Upper lobe of left lung (tissue), 6 donors: Measurements from ENCODE around the gene TARS3. TPM values are rescaled to one million over a fixed set of nuclear protein-coding genes. Genes with fewer than 3 reads are reported as not detected.

Experiments used
- ATAC-seq, 2 donors: fragments of 200-7000 bp; cut with Tn5 transposase; one replicate each; pipeline ENCODE4 v1.9.1; 2022; ENCODE audit warnings: mild to moderate bottlenecking in 2 of 2, moderate library complexity in 2 of 2; ENCODE audit not compliant: low FRiP score in 2 of 2
- DNase-seq, 2 donors: peaks; one replicate each; pipeline ENCODE4 v3.0.0-alpha.2; 2019 to 2020
- H3K27ac ChIP-seq, 4 donors: fragments of 200-600 bp; sonication (generic); one replicate each; pipeline ENCODE4 v1.5.1; 2016 to 2019
- H3K27me3 ChIP-seq, 4 donors: fragments of 200-600 bp; sonication (generic); one replicate each; pipeline ENCODE4 v1.5.1; 2017 to 2019
- H3K36me3 ChIP-seq, 4 donors: fragments of 200-600 bp; sonication (generic); one replicate each; pipeline ENCODE4 v1.5.1; 2016 to 2019
- H3K4me1 ChIP-seq, 4 donors: fragments of 200-600 bp; sonication (generic); one replicate each; pipeline ENCODE4 v1.5.1; 2018 to 2019
- H3K4me3 ChIP-seq, 4 donors: fragments of 200-600 bp; sonication (generic); one replicate each; pipeline ENCODE4 v1.5.1; 2017 to 2019; ENCODE audit warnings: mild to moderate bottlenecking in 2 of 4, moderate library complexity in 1 of 4
- H3K9me3 ChIP-seq, 4 donors: fragments of 200-600 bp; sonication (generic); one replicate each; pipeline ENCODE4 v1.5.1; 2018 to 2019
- EP300 ChIP-seq, 4 donors: sonication (generic); formaldehyde crosslinking; IDR thresholded peaks; one replicate each; pipeline ENCODE4 v1.5.1; 2017; ENCODE audit warnings: antibody characterized with exemption in 4 of 4, control low read depth in 2 of 4
- POLR2A ChIP-seq, 4 donors: fragments of 450-650 bp; IDR thresholded peaks; one replicate each; pipeline ENCODE4 v1.5.1; 2016 to 2017; ENCODE audit warnings: antibody characterized with exemption in 4 of 4, mild to moderate bottlenecking in 2 of 4
- POLR2AphosphoS5 ChIP-seq, 2 donors: sonication (generic); formaldehyde crosslinking; IDR thresholded peaks; one replicate each; pipeline ENCODE4 v1.5.1; 2017; ENCODE audit warnings: antibody characterized with exemption in 2 of 2
- WGBS, 2 donors: methylation state at CpG; one replicate each; pipeline ENCODE4 v1.1.5; 2017 to 2018; 5-methylcytosine and 5-hydroxymethylcytosine counted together
- total RNA-seq, 6 donors: library from RNA; depleted of rRNA in 4 of 6; stranded (reverse); fragments of >200 nt in 4 of 6; gene quantifications; one replicate each; pipeline versions ENCODE4 v1.1.0 to v1.2.1, GENCODE V29; 2016 to 2021
- TF ChIP-seq, protein P1 (sequence below), 6 experiments: fragments of 450-650 bp in 4 of 6; fragments of 200-600 bp in 2 of 6; sonication (generic) in 2 of 6; IDR thresholded peaks; one replicate each; pipeline ENCODE4 v1.5.1; 2016 to 2019; ENCODE audit warnings: antibody characterized with exemption in 6 of 6
- donor health status: DM: no; HTN: no; CAD: no; lungs with moderate emphysema.
- donor health status: DM: no; HTN: yes; CAD: no; lungs with severe emphysema.

TARS3 gene
- total RNA-seq, 6 donors from 2014 or later, result 8.7 to 45.1 (median 13.9) TPM

DNA sequence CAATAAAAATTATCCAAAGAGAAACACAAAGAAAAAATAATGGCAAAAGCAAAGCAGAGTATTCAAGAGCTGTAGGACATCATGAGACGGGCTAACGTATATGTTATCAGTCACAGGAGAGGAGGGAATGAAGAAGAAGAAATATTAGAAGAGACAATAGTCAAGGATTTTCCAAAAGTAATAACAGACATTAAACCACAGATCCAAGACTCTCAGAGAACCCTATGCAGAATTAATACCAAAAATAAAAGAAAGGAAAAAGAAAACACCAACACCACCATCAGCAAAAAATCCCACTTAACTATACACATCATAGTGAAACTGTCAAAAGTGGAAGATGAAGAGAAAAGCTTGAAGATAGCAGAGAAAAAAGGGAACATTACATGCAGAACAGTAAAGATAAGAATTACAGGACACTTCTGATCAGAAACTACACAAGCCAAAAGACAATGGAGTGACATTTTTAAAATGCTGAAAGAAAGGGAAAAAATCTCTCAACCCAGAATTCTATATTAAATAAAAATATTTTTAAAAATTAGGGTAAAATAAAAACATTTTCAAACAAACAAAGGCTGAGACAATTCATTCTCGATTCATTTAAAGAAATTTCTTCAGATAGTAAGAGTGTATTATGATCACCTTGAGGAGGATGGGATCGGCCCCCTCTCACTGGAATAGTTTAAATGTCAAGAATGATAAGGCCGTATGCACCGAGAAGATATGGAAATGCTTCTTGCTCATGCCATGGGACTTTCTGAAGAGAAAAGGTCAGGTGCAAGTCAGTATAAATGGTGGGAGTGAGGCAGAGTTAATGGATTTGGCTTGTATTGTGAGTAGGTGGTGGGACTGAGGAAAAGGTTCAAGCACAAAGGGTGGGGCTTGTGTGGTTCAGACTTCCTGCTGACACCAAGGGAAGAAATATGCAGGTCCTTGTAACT is 100.6 kb downstream of the TARS3 start:
- no peak for TF ChIP-seq POLR2A (IDR thresholded peaks at IDR 0.05)
- TF ChIP-seq, protein P1, sequence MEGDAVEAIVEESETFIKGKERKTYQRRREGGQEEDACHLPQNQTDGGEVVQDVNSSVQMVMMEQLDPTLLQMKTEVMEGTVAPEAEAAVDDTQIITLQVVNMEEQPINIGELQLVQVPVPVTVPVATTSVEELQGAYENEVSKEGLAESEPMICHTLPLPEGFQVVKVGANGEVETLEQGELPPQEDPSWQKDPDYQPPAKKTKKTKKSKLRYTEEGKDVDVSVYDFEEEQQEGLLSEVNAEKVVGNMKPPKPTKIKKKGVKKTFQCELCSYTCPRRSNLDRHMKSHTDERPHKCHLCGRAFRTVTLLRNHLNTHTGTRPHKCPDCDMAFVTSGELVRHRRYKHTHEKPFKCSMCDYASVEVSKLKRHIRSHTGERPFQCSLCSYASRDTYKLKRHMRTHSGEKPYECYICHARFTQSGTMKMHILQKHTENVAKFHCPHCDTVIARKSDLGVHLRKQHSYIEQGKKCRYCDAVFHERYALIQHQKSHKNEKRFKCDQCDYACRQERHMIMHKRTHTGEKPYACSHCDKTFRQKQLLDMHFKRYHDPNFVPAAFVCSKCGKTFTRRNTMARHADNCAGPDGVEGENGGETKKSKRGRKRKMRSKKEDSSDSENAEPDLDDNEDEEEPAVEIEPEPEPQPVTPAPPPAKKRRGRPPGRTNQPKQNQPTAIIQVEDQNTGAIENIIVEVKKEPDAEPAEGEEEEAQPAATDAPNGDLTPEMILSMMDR (IDR thresholded peaks at IDR 0.05), result no peak
- TF ChIP-seq EP300 (IDR thresholded peaks at IDR 0.05), result no peak
- no peak for TF ChIP-seq POLR2AphosphoS5 (IDR thresholded peaks at IDR 0.05)
- 96 to 97% methylated on average over 6 of the region's 6 CpGs for WGBS, 2 donors
- Histone ChIP-seq H3K4me1 (no peaks in the 10 kb centered on the region), H3K27ac (no peak overlapping the region), H3K27me3 (no peaks in the 10 kb centered on the region), H3K36me3 (peaks cover 0 to 4% (median 0%) of the 10 kb centered on the region in 4 donors), H3K4me3 (no peak overlapping the region), H3K9me3 (no peaks in the 10 kb centered on the region)
- DNase-seq, result no peak
- no peak for ATAC-seq

DNA sequence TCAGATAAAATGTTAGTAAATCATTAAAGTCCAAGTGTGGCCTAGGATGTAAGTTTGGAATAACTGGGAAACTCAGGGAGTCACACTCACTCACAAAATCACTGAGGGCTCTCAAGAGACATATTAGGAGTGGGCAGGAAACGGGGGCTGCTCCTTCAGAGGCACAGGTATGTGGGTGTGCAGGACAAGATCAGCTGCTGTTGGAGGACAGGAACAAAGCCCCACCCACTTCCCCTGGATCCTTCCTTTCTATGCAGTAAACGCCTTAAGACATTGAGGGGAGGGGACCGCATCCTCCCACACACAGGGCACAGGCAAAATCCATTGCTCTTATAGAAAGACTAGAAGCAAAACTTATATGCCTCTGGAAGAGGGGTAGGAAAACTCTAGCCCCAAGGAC is 102.3 kb downstream of the TARS3 start:
- no peak overlapping the region for H3K27ac ChIP-seq
- DNase-seq, result no peak
- H3K27me3 ChIP-seq, result no peaks in the 10 kb centered on the region
- no peak overlapping the region for H3K4me3 ChIP-seq
- no peak for TF ChIP-seq POLR2AphosphoS5 (IDR thresholded peaks at IDR 0.05)
- WGBS, 2 donors, result 63 to 68% methylated on average over 3 of the region's 3 CpGs
- no peaks in the 10 kb centered on the region for H3K4me1 ChIP-seq
- H3K36me3 ChIP-seq, result peaks cover 0 to 4% (median 0%) of the 10 kb centered on the region in 4 donors
- ATAC-seq, result no peak
- no peaks in the 10 kb centered on the region for H3K9me3 ChIP-seq

DNA sequence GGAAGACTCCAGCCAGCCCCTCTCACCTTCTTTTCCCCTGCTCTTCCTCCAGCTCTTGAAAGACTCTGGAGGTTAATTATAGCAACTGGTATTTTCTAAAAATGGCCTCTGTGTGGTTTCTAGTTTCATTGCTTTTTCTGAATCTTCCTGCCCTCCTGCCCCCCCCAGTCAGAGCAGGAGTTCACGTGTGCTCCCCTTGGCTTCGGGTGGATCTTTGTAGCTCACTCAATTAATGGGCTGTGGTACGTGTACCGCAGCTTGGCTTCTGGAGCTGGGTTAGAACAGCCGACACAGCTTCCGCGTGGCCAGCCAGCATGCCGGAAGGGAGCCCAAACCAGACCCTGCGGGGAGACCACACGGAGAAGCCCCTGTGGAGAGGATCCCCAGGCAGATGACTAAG is 103.6 kb downstream of the TARS3 start:
- peaks cover 0 to 4% (median 0%) of the 10 kb centered on the region in 4 donors for H3K36me3 ChIP-seq
- H3K4me1 ChIP-seq, result peaks cover 4 to 10% (median 6%) of the 10 kb centered on the region in 4 donors
- WGBS, 2 donors, result 96% methylated on average over 6 to 10 of the region's 10 CpGs
- DNase-seq (no peak), ATAC-seq (no peak)
- TF ChIP-seq POLR2A (IDR thresholded peaks at IDR 0.05) (no peak), POLR2AphosphoS5 (IDR thresholded peaks at IDR 0.05) (no peak), EP300 (IDR thresholded peaks at IDR 0.05) (no peak)
- TF ChIP-seq, protein P1 (IDR thresholded peaks at IDR 0.05), result no peak
- no peak overlapping the region for H3K4me3 ChIP-seq
- H3K9me3 ChIP-seq, result no peaks in the 10 kb centered on the region
- no peak overlapping the region for H3K27ac ChIP-seq
- H3K27me3 ChIP-seq, result no peaks in the 10 kb centered on the region

DNA sequence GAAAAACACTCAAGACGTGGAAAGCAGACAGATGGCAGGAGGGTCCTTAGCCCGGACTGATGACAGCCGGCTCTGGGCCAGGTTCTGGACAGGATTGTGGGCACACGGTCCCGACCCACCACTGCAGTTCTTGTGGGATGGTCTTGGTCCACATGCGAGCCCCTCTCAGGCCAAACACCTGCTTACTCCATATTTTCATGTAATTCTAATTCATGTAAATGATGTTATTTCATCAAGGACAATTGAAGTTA is 104.7 kb downstream of the TARS3 start:
- no peak for ATAC-seq
- no peaks in the 10 kb centered on the region for H3K27me3 ChIP-seq
- TF ChIP-seq POLR2AphosphoS5 (IDR thresholded peaks at IDR 0.05), result no peak
- TF ChIP-seq POLR2A (IDR thresholded peaks at IDR 0.05), result no peak
- no peak for TF ChIP-seq EP300 (IDR thresholded peaks at IDR 0.05)
- TF ChIP-seq, protein P1 (IDR thresholded peaks at IDR 0.05), result no peak
- WGBS, 2 donors, result 90 to 98% methylated on average over 6 of the region's 6 CpGs
- no peaks in the 10 kb centered on the region for H3K9me3 ChIP-seq
- H3K27ac ChIP-seq, result no peak overlapping the region
- H3K4me1 ChIP-seq, result peaks cover 4 to 12% (median 6%) of the 10 kb centered on the region in 4 donors
- peaks cover 0 to 4% (median 0%) of the 10 kb centered on the region in 4 donors for H3K36me3 ChIP-seq
- DNase-seq, result no peak
- H3K4me3 ChIP-seq, result no peak overlapping the region

DNA sequence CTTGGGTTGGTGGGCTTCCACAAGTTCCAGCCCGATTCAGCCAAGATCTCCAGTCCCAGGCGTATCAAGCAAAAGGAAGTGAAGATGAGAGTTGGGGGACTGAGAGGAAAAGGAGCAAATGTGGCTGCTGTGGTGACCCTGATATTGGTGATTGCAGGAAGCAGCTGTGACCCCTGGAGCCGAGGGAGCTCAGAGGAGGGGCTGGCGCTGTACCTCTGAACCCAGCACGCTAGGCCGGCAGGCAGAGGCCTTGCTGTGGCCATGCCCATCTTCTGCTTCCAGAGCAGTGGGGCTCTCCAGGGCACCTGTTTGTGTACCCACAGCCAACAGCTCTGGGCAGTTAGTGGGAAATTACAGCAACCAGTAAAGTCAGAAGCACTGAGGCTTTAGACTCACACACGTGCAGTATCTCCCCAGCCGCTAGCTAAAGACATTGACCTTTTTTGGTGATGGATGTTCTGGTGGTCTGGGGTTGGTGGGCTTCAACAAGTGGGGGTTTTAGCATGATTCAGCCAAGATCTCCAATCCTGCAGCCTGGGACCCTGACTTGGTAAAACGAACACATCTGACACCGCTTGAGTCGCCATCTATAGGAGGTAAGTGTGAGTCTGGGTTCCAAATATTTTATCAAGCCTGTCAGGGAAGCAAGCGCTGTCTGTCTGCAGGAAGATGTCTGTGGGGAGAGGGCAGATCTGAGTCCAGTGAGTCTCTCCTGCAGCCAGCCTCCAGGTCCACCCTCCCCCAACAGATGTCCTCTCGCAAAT is 105.2 kb downstream of the TARS3 start:
- 77 to 85% methylated on average over 13 of the region's 13 CpGs for WGBS, 2 donors
- H3K36me3 ChIP-seq, result peaks cover 0 to 4% (median 0%) of the 10 kb centered on the region in 4 donors
- TF ChIP-seq EP300 (IDR thresholded peaks at IDR 0.05) (no peak), POLR2A (IDR thresholded peaks at IDR 0.05) (no peak), POLR2AphosphoS5 (IDR thresholded peaks at IDR 0.05) (no peak)
- TF ChIP-seq, protein P1 (IDR thresholded peaks at IDR 0.05), result no peak
- no peak overlapping the region for H3K4me3 ChIP-seq
- H3K4me1 ChIP-seq, result peaks cover 4 to 12% (median 6%) of the 10 kb centered on the region in 4 donors
- ATAC-seq (no peak), DNase-seq (no peak)
- no peaks in the 10 kb centered on the region for H3K27me3 ChIP-seq
- H3K27ac ChIP-seq, result no peak overlapping the region
- no peaks in the 10 kb centered on the region for H3K9me3 ChIP-seq
